SJSA1 (cell line): ENCODE data around the gene REEP6. TPM values are rescaled to one million over a fixed set of nuclear protein-coding genes. Genes with fewer than 3 reads are reported as not detected.
"Not testable (repeated sequence)": the region's sequence is repeated elsewhere in the genome, so short reads cannot be mapped to it uniquely, and the experiment has no call there.

Experiments used
- DNase-seq, 2 experiments: peaks; one replicate each; pipeline ENCODE4 v3.0.0-alpha.2; 2015 to 2020; ENCODE audit warnings: low spot score in 2 of 2, low read depth in 1 of 2
- H3K27ac ChIP-seq: fragments of 250-450 bp; sonication (Bioruptor Pico); 2 replicates; pipeline ENCODE4 v1.5.1; 2020; ENCODE audit warnings: mild to moderate bottlenecking, moderate library complexity
- H3K27me3 ChIP-seq: fragments of 250-450 bp; sonication (Bioruptor Pico); replicated peaks from 2 replicates; pipeline ENCODE4 v1.5.1; 2020; ENCODE audit warnings: mild to moderate bottlenecking, moderate library complexity
- H3K36me3 ChIP-seq: fragments of 250-450 bp; sonication (Bioruptor Pico); 2 replicates; pipeline ENCODE4 v1.5.1; 2020; ENCODE audit warnings: mild to moderate bottlenecking
- H3K4me1 ChIP-seq: fragments of 250-450 bp; sonication (Bioruptor Pico); replicated peaks from 2 replicates; pipeline ENCODE4 v1.6.1; 2021; ENCODE audit warnings: mild to moderate bottlenecking
- H3K4me3 ChIP-seq: fragments of 250-450 bp; sonication (Bioruptor Pico); 2 replicates; pipeline ENCODE4 v1.5.1; 2020; ENCODE audit warnings: mild to moderate bottlenecking
- H3K9me3 ChIP-seq: fragments of 250-450 bp; sonication (Bioruptor Pico); replicated peaks from 2 replicates; pipeline ENCODE4 v1.5.1; 2020; ENCODE audit warnings: mild to moderate bottlenecking
- total RNA-seq: library from RNA; depleted of rRNA; stranded (reverse); fragments of >200 nt; shearing (Covaris generic); gene quantifications from 2 replicates; pipeline ENCODE4 v1.2.3, GENCODE V29; 2014

Gene REEP6
- total RNA-seq, 1 experiment from 2014 or later: 0.92 TPM

- peaks cover 53% of the 10 kb centered on the region for H3K27me3 ChIP-seq
- H3K36me3 ChIP-seq: peaks cover 27% of the 10 kb centered on the region
- peaks cover 34% of the 10 kb centered on the region for H3K4me1 ChIP-seq
- no peak overlapping the region for H3K27ac ChIP-seq
- peaks cover 4% of the 10 kb centered on the region; the same call in 1 of the 2 replicates for H3K9me3 ChIP-seq
- H3K4me3 ChIP-seq: no peak overlapping the region
- no peak for DNase-seq
Observed at GRCh38 chr19:1472231-1473084, 18.5 kb upstream of the REEP6 start.

GRCh38 chr19:1473085-1473851 is 17.7 kb upstream of the REEP6 start:
- H3K27me3 ChIP-seq: peaks cover 45% of the 10 kb centered on the region
- peaks cover 4% of the 10 kb centered on the region; the same call in 1 of the 2 replicates for H3K9me3 ChIP-seq
- H3K4me3 ChIP-seq: no peak overlapping the region
- H3K27ac ChIP-seq: no peak overlapping the region
- no peak for DNase-seq
- H3K36me3 ChIP-seq: peaks cover 28% of the 10 kb centered on the region
- H3K4me1 ChIP-seq: peaks cover 35% of the 10 kb centered on the region

- no peak for DNase-seq
- Histone ChIP-seq H3K4me3 (no peak overlapping the region), H3K27me3 (peaks cover 35% of the 10 kb centered on the region), H3K9me3 (peaks cover 4% of the 10 kb centered on the region; the same call in 1 of the 2 replicates), H3K4me1 (peaks cover 28% of the 10 kb centered on the region), H3K36me3 (peaks cover 28% of the 10 kb centered on the region), H3K27ac (no peak overlapping the region)
Observed at GRCh38 chr19:1474011-1474764, 16.8 kb upstream of the REEP6 start.

- Histone ChIP-seq H3K4me1 (peaks cover 26% of the 10 kb centered on the region), H3K36me3 (peaks cover 26% of the 10 kb centered on the region), H3K27me3 (peaks cover 31% of the 10 kb centered on the region), H3K9me3 (peaks cover 4% of the 10 kb centered on the region; the same call in 1 of the 2 replicates), H3K27ac (no peak overlapping the region), H3K4me3 (no peak overlapping the region)
- DNase-seq: no peak
Observed at GRCh38 chr19:1474765-1475351, 16.1 kb upstream of the REEP6 start.

GRCh38 chr19:1475751-1476437 is 15.1 kb upstream of the REEP6 start:
- peaks cover 21% of the 10 kb centered on the region for H3K27me3 ChIP-seq
- no peak overlapping the region for H3K27ac ChIP-seq
- peaks cover 16% of the 10 kb centered on the region for H3K4me1 ChIP-seq
- H3K9me3 ChIP-seq: no peaks in the 10 kb centered on the region
- H3K36me3 ChIP-seq: peaks cover 25% of the 10 kb centered on the region
- no peak overlapping the region for H3K4me3 ChIP-seq
- DNase-seq: no peak

DNA sequence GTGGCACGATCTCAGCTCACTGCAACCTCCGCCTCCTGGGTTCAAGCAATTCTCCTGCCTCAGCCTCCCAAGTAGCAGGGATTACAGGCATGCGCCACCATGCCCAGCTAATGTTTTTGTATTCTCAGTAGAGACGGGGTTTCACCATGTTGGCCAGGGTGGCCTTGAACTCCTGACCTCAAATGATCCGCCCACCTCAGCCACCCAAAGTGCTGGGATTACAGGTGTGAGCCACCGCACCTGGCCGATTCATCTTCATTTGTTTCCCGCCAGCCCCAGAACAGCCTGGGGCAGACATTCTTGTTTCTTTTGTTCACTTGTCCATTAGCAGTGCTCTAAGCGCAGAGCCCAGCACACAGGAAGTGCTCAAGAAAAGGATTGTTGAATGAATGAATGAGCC is 13.9 kb upstream of the REEP6 start:
- H3K27me3 ChIP-seq, H3K4me3 ChIP-seq, H3K27ac ChIP-seq, H3K9me3 ChIP-seq, DNase-seq: not testable (repeated sequence)
- Histone ChIP-seq H3K36me3 (peaks cover 25% of the 10 kb centered on the region), H3K4me1 (peaks cover 12% of the 10 kb centered on the region)

DNA sequence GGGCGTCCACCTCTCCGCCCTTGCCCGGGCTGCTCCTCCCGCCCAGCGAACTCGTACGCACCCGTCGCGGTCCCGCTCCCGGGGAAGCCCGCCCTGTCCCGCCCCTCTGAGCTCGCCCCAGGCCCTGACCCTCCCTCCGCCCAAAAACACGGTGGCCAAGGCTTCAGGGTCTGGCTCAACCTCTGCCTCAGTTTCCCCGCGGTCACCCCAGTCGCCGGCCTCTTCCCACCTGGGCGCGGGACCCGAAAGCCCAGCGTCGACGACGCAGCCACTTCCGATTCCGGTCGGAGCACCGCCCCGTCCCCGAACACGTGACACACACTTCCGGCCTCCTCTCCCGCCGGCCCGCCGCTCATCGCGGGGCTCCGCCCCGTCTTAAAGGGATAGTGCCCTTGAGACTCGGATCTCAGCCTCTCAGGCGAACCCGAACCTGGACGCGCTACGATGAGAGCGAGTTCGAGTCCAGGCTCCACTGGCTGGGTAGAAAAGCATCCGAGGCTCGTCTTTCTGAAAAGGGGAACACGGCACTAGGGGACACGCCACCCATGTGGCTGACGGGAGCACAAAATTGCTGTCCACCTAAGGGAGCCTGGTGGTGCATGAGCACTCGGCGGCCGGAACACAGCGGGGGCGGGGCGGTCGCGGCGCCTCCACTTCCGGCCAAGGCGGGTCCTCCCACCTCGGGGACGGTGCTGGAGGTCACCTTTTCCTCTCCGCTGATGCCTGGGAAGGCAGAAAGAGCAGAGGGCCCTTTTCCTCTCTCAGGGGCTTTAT is 11.9 kb upstream of the REEP6 start, which contains the start of gene C19orf25:
C19orf25 (minus strand) TSS at position 282 of the 774 bp plus-strand sequence. CDS start 312 bp downstream, outside the sequence.
- H3K4me3 ChIP-seq: peak within 1 kb of the TSS; percentile 55

DNA sequence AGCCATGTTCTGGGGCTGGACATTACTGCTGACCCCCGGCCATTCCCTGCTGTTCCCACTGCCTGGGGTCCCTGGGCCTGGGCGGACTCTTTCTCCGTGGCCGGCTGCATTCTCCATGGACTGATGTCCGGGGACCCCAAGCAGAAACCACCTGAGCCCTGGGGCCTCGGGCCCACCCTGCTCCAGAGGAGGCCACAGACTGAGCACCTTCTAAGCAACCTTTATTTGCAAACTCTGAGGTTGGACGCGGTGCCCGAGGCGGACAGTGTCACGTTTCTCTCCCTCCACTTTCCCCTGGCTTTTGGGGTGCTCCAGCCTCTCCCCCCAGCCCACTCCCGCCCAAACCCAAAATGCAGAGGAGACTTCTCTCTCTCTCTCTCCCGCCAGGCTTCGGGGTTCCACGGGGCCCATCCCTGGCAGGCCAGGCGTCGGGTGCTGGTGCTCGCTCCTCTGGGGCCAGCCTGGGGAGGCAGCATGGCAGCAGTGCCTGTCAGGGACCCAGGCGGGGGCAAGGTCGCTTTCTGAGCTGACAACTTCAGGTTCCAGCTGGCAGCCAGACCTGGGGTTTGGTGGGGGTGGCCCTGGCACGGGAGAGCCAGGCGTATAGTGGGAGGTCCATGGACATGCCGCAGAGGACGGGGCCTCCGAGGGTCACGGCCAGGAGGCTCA is 9.6 kb upstream of the REEP6 start:
- H3K27ac ChIP-seq: no peak overlapping the region
- H3K4me1 ChIP-seq: peaks cover 12% of the 10 kb centered on the region
- H3K4me3 ChIP-seq: no peak overlapping the region
- DNase-seq: no peak
- no peaks in the 10 kb centered on the region for H3K9me3 ChIP-seq
- H3K36me3 ChIP-seq: peaks cover 9% of the 10 kb centered on the region; the same call in 1 of the 2 replicates
- H3K27me3 ChIP-seq: no peaks in the 10 kb centered on the region

More for the DNA sequence above, 11.9 kb upstream of the REEP6 start, which contains the start of gene C19orf25:
- Histone ChIP-seq H3K27ac (peak within 1 kb of the TSS; percentile 33), H3K36me3 (peaks cover 25% of the 10 kb centered on the region), H3K4me1 (peaks cover 12% of the 10 kb centered on the region), H3K9me3 (no peaks in the 10 kb centered on the region), H3K27me3 (no peaks in the 10 kb centered on the region)
- peak; percentile 96 for DNase-seq

- H3K36me3 ChIP-seq: peaks cover 5% of the 10 kb centered on the region; the same call in 1 of the 2 replicates
- H3K9me3 ChIP-seq: no peaks in the 10 kb centered on the region
- DNase-seq: no peak
- no peaks in the 10 kb centered on the region for H3K27me3 ChIP-seq
- no peak overlapping the region for H3K4me3 ChIP-seq
- H3K4me1 ChIP-seq: peaks cover 12% of the 10 kb centered on the region
- H3K27ac ChIP-seq: no peak overlapping the region
Observed at GRCh38 chr19:1481893-1482360, 9.1 kb upstream of the REEP6 start.

DNA sequence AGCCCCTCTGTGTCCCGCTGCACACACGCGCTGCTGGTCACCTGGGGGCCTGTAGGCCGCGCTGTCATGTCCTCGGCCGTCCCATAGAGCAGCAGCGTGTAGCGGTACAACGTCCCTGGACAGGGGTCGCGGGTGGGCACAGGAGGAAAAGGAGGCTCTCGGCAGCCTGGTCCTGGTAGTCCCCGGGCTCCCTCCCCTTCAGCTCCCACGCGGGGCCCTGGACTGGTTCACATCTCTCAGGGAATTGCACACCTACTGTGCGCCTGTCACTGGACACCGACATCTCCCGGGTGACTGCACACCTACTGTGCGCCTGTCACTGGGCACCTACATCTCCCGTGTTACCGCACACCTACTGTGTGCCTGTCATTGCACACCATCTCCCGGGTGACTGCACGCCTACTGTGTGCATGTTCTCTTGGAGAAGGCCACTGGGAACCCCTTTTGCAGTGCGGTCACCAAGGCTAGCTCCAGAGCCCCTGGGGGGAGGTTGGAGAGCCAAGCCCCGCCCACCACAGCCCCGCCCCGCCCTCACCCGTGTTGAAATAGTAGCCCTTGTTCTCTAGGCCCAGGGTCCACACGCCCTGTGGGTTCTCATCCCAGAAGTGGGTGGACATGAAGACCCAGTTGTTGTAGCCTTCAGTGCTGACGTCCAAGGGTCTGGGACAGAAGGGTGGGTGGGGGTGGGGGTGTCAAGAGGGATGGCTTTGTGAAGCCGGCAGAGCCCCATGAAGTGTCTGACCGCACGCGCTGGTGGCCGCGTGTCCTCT is 8.4 kb upstream of the REEP6 start:
- H3K4me1 ChIP-seq: peaks cover 12% of the 10 kb centered on the region
- no peak overlapping the region for H3K27ac ChIP-seq
- H3K4me3 ChIP-seq: no peak overlapping the region
- no peak for DNase-seq
- H3K9me3 ChIP-seq: no peaks in the 10 kb centered on the region
- H3K36me3 ChIP-seq: 0 out of 2 replicates have a peak, but pooled peaks cover under 1% of the 10 kb centered on the region
- no peaks in the 10 kb centered on the region for H3K27me3 ChIP-seq
